PC-9 (cell line): ENCODE data around the gene ARFRP1. TPM values are rescaled to one million over a fixed set of nuclear protein-coding genes. Genes with fewer than 3 reads are reported as not detected.

Experiments used
- BruUV-seq: library from RNA; stranded (reverse); fragments of 400-500 nt; replicated peaks from 2 replicates; lab custom pipeline; 2021; lab: Mats Ljungman, UMichigan
- CTCF ChIA-PET: fragments of 300-600 bp; sonication (Branson Sonifier 250); formaldehyde crosslinking; loops from one replicate; lab custom pipeline; 2022; ENCODE audit warnings: antibody characterized with exemption; lab: Charles Lee
- POLR2A ChIA-PET: fragments of 300-600 bp; sonication (Branson Sonifier 250); formaldehyde crosslinking; loops from one replicate; lab custom pipeline; 2022; ENCODE audit warnings: antibody characterized with exemption; ENCODE audit not compliant: unreplicated experiment; lab: Charles Lee
- DNase-seq, 2 experiments: peaks; one replicate each; pipeline versions ENCODE4 v3.0.0 to v3.0.0-alpha.2; 2015 to 2022; ENCODE audit warnings: mixed read lengths in 1 of 2
- H2AFZ ChIP-seq: fragments of 200-600 bp; sonication (generic); 2 replicates; pipeline ENCODE4 v1.8.1; 2017; ENCODE audit warnings: antibody characterized with exemption
- H3F3A ChIP-seq: fragments of 200-600 bp; sonication (generic); 2 replicates; pipeline ENCODE4 v1.8.1; 2017; ENCODE audit warnings: antibody characterized with exemption, mild to moderate bottlenecking, low read depth; ENCODE audit not compliant: insufficient read depth
- H3K27ac ChIP-seq: fragments of 200-600 bp; sonication (generic); 2 replicates; pipeline ENCODE4 v1.6.1; 2016; ENCODE audit warnings: mixed run types
- H3K27me3 ChIP-seq: fragments of 200-600 bp; sonication (generic); 2 replicates; pipeline ENCODE4 v1.6.1; 2016; ENCODE audit warnings: low read depth, mixed run types; ENCODE audit not compliant: insufficient read depth
- H3K36me3 ChIP-seq: fragments of 200-600 bp; sonication (generic); 2 replicates; pipeline ENCODE4 v1.6.1; 2016; ENCODE audit warnings: low read depth, mixed run types
- H3K4me1 ChIP-seq: fragments of 200-600 bp; sonication (generic); replicated peaks from 2 replicates; pipeline ENCODE4 v1.6.1; 2016; ENCODE audit warnings: mixed run types; ENCODE audit not compliant: insufficient read depth
- H3K4me2 ChIP-seq: fragments of 200-600 bp; sonication (generic); 2 replicates; pipeline ENCODE4 v1.6.1; 2017; ENCODE audit warnings: mixed run types
- H3K4me3 ChIP-seq: fragments of 200-600 bp; sonication (generic); 2 replicates; pipeline ENCODE4 v1.6.1; 2016; ENCODE audit warnings: mixed run types
- H3K79me2 ChIP-seq: fragments of 200-600 bp; sonication (generic); 2 replicates; pipeline ENCODE4 v1.6.1; 2017; ENCODE audit warnings: low read depth, mixed run types
- H3K9me2 ChIP-seq: fragments of 200-600 bp; sonication (generic); 2 replicates; pipeline ENCODE4 v1.8.1; 2017; ENCODE audit warnings: mild to moderate bottlenecking; ENCODE audit not compliant: insufficient read depth
- H3K9me3 ChIP-seq: fragments of 200-600 bp; sonication (generic); 2 replicates; pipeline ENCODE4 v1.8.1; 2016; ENCODE audit warnings: low read depth; ENCODE audit not compliant: insufficient read depth
- H4K20me1 ChIP-seq: fragments of 200-600 bp; sonication (generic); 2 replicates; pipeline ENCODE4 v1.8.1; 2017; ENCODE audit not compliant: insufficient read depth
- CTCF ChIP-seq: fragments of 200-600 bp; sonication (generic); conservative IDR thresholded peaks from 2 replicates; pipeline ENCODE4 v1.6.1; 2017; ENCODE audit warnings: mixed run types, antibody characterized with exemption, mild to moderate bottlenecking, moderate library complexity
- EZH2 ChIP-seq: fragments of 200-600 bp; sonication (generic); IDR thresholded peaks from 2 replicates; pipeline ENCODE4 v1.8.0; 2017; ENCODE audit warnings: antibody characterized with exemption, low read depth
- intact Hi-C: fragments of 100-400 bp; cut with micrococcal nuclease; formaldehyde crosslinking; loops from one replicate; pipeline ENCODE4 v1.10.0; 2022; ENCODE audit not compliant: unreplicated experiment
- total RNA-seq: library from RNA; stranded (reverse); gene quantifications from 2 replicates; pipeline ENCODE4 v1.2.3, GENCODE V29; 2021

The ARFRP1 gene
- total RNA-seq, 1 experiment from 2014 or later, result 59.1 TPM

- Histone ChIP-seq H3F3A (peaks cover 6% of the 10 kb centered on the region; the same call in 1 of the 2 replicates), H3K4me1 (no peaks in the 10 kb centered on the region), H3K4me2 (no peak overlapping the region), H3K79me2 (no peaks in the 10 kb centered on the region), H3K27me3 (peaks cover 5% of the 10 kb centered on the region; the same call in 1 of the 2 replicates), H4K20me1 (no peaks in the 10 kb centered on the region), H3K9me2 (no peaks in the 10 kb centered on the region), H3K9me3 (no peaks in the 10 kb centered on the region), H3K27ac (no peak overlapping the region), H2AFZ (no peak overlapping the region), H3K36me3 (no peaks in the 10 kb centered on the region), H3K4me3 (no peak overlapping the region)
- DNase-seq, result no peak
- BruUV-seq, result no TSS peak
- ChIA-PET POLR2A (no interaction called here), CTCF (no interaction called here)
- intact Hi-C loops, result no loop called here
- TF ChIP-seq EZH2 (no peak), CTCF (no peak)
Measured at GRCh38 chr20:63755933-63756647, 48.3 kb upstream of the ARFRP1 start.

- peaks cover 5% of the 10 kb centered on the region; the same call in 1 of the 2 replicates for H3K27me3 ChIP-seq
- no TSS peak for BruUV-seq
- POLR2A ChIA-PET, result no interaction called here
- no peak for DNase-seq
- no peak overlapping the region for H3K4me3 ChIP-seq
- no peaks in the 10 kb centered on the region for H3K36me3 ChIP-seq
- peaks cover 12% of the 10 kb centered on the region; the same call in 1 of the 2 replicates for H3F3A ChIP-seq
- no peaks in the 10 kb centered on the region for H3K4me1 ChIP-seq
- H4K20me1 ChIP-seq, result 0 out of 2 replicates have a peak, but pooled peaks cover 5% of the 10 kb centered on the region
- no peak for TF ChIP-seq CTCF
- no peak for TF ChIP-seq EZH2
- no peak overlapping the region for H3K27ac ChIP-seq
- no peak overlapping the region for H2AFZ ChIP-seq
- CTCF ChIA-PET, result no interaction called here
- no peak overlapping the region for H3K4me2 ChIP-seq
- no peaks in the 10 kb centered on the region for H3K79me2 ChIP-seq
- no peaks in the 10 kb centered on the region for H3K9me3 ChIP-seq
- intact Hi-C loops, result no loop called here
- no peaks in the 10 kb centered on the region for H3K9me2 ChIP-seq
Measured at GRCh38 chr20:63754008-63754407, 46.2 kb upstream of the ARFRP1 start.

- TF ChIP-seq EZH2, result no peak
- CTCF ChIA-PET, result no interaction called here
- no peak for DNase-seq
- H3K79me2 ChIP-seq, result no peaks in the 10 kb centered on the region
- H3K4me3 ChIP-seq, result no peak overlapping the region
- no TSS peak for BruUV-seq
- POLR2A ChIA-PET, result no interaction called here
- no peaks in the 10 kb centered on the region for H3K4me1 ChIP-seq
- H2AFZ ChIP-seq, result no peak overlapping the region
- intact Hi-C loops, result no loop called here
- peaks cover 4% of the 10 kb centered on the region; the same call in 1 of the 2 replicates for H3K27me3 ChIP-seq
- no peaks in the 10 kb centered on the region for H3K9me3 ChIP-seq
- H3F3A ChIP-seq, result peaks cover 12% of the 10 kb centered on the region; the same call in 1 of the 2 replicates
- no peak overlapping the region for H3K27ac ChIP-seq
- H4K20me1 ChIP-seq, result 0 out of 2 replicates have a peak, but pooled peaks cover 5% of the 10 kb centered on the region
- no peaks in the 10 kb centered on the region for H3K9me2 ChIP-seq
- no peak overlapping the region for H3K4me2 ChIP-seq
- H3K36me3 ChIP-seq, result no peaks in the 10 kb centered on the region
Measured at GRCh38 chr20:63753381-63753780, 45.6 kb upstream of the ARFRP1 start.
